GM18499 (cell line): ENCODE results near the gene DENND1C.
"Not testable (repeated sequence)": the region's sequence is repeated elsewhere in the genome, so short reads cannot be mapped to it uniquely, and the experiment has no call there.

Experiments used
- ATAC-seq: cut with Tn5 transposase; IDR thresholded peaks from one replicate; pipeline ENCODE4 v1.9.1; 2021; ENCODE audit warnings: moderate number of reproducible peaks; ENCODE audit not compliant: insufficient read depth, unreplicated experiment

DENND1C gene

GRCh38 chr19:6509118-6509971 lies 27.8 kb upstream of the DENND1C start:
- no peak for ATAC-seq

GRCh38 chr19:6508028-6508771 lies 26.6 kb upstream of the DENND1C start:
- not testable (repeated sequence) for ATAC-seq

- no peak for ATAC-seq
Measured at GRCh38 chr19:6503407-6504201, 22.0 kb upstream of the DENND1C start.

GRCh38 chr19:6501740-6502648 lies 20.4 kb upstream of the DENND1C start, which contains the start of gene TUBB4A:
Gene TUBB4A, minus strand, starts transcription at chr19:6502309. Its CDS starts 97 bp downstream, at chr19:6502212.
- ATAC-seq, result no peak

GRCh38 chr19:6500837-6501739 lies 19.5 kb upstream of the DENND1C start:
- no peak for ATAC-seq

- ATAC-seq, result no peak
Measured at GRCh38 chr19:6499052-6499790, 17.6 kb upstream of the DENND1C start.

- ATAC-seq, result no peak
Measured at GRCh38 chr19:6498294-6499036, 16.9 kb upstream of the DENND1C start.

GRCh38 chr19:6495947-6496346 lies 14.4 kb upstream of the DENND1C start:
- ATAC-seq, result no peak

- ATAC-seq, result no peak
Measured at GRCh38 chr19:6494438-6495036, 12.9 kb upstream of the DENND1C start.

- ATAC-seq, result no peak
Measured at GRCh38 chr19:6491802-6492592, 10.4 kb upstream of the DENND1C start.

GRCh38 chr19:6490134-6490533 lies 8.5 kb upstream of the DENND1C start:
- no peak for ATAC-seq

GRCh38 chr19:6489278-6490061 lies 7.9 kb upstream of the DENND1C start:
- no peak for ATAC-seq

GRCh38 chr19:6484831-6485230 lies 3.2 kb upstream of the DENND1C start:
- ATAC-seq, result no peak

- ATAC-seq, result no peak
Measured at GRCh38 chr19:6484230-6484629, 2.6 kb upstream of the DENND1C start.

GRCh38 chr19:6483235-6483634 lies 1.6 kb upstream of the DENND1C start:
- ATAC-seq, result no peak
